ENCODE measurements around the gene OVCA2. TPM values are rescaled to one million over a fixed set of nuclear protein-coding genes. Genes with fewer than 3 reads are reported as not detected.

The OVCA2 gene
- total RNA-seq, 2 experiments from 2014 or later: 43.2 to 45.4 TPM

GRCh38 chr17:2029911-2030778 is 11.7 kb upstream of the OVCA2 start, which contains the start of gene DPH1:
TSS of gene DPH1 (plus strand) at chr17:2030153. CDS start at chr17:2030170, 17 bp downstream.
- DNase-seq: peak; percentile 88
- H3K27me3 Mint-ChIP-seq: peaks cover 31% of the 10 kb centered on the region
- POLR2A ChIA-PET: interaction anchor here (0.5 to 1.5 kb wide), 5 partner anchors 11 to 346 kb away, joined by 3 to 5 read pairs (median 3); partner anchors contain the start of gene TSR1
- CTCF ChIA-PET: interaction anchor here (0.9 to 2.4 kb wide), 3 partner anchors 8 to 215 kb away, joined by 3 to 7 read pairs (median 6); no protein-coding TSS in a partner anchor
- peak within 1 kb of the TSS; percentile 94 for H3K4me3 Mint-ChIP-seq
- no peaks in the 10 kb centered on the region for H3K9me3 Mint-ChIP-seq
- peak within 1 kb of the TSS; percentile 63 for H3K27ac Mint-ChIP-seq
- H3K4me1 Mint-ChIP-seq: peaks cover 25% of the 10 kb centered on the region
- H3K36me3 Mint-ChIP-seq (ENCODE audit: low read depth): no peaks in the 10 kb centered on the region

DNA sequence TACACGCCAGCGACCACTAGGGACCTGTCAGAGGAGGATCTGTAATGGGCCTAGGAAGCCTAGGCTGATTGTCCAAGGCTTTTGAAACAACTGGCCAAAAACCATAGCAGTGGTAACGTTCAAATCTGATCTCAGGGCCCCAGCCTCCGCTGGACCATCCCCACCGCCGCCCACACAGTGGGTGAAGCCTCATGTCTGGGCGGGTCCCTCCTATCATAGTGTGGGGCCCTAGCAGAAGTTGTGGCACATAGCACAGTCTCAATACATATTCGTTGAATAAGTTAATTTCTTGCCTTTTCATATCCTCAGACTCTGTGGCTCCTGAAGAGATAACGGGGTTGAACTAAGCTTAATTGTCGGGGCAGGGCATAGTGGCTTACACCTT is 11.1 kb upstream of the OVCA2 start:
- peak overlapping the region; percentile 94 for H3K4me3 Mint-ChIP-seq
- no peaks in the 10 kb centered on the region for H3K36me3 Mint-ChIP-seq (ENCODE audit: low read depth)
- ChIA-PET CTCF (interaction anchor here (0.5 kb wide), 1 partner anchor 228 kb away, joined by 4 read pairs; no protein-coding TSS in a partner anchor), POLR2A (interaction anchor here (0.5 to 1.7 kb wide), 6 partner anchors 9 to 306 kb away, joined by 3 to 7 read pairs (median 3); partner anchors contain the start of gene TSR1)
- H3K4me1 Mint-ChIP-seq: peaks cover 22% of the 10 kb centered on the region
- H3K27ac Mint-ChIP-seq: peak overlapping the region; percentile 63
- peaks cover 27% of the 10 kb centered on the region for H3K27me3 Mint-ChIP-seq
- H3K9me3 Mint-ChIP-seq: no peaks in the 10 kb centered on the region
- DNase-seq: peak; percentile 60

DNA sequence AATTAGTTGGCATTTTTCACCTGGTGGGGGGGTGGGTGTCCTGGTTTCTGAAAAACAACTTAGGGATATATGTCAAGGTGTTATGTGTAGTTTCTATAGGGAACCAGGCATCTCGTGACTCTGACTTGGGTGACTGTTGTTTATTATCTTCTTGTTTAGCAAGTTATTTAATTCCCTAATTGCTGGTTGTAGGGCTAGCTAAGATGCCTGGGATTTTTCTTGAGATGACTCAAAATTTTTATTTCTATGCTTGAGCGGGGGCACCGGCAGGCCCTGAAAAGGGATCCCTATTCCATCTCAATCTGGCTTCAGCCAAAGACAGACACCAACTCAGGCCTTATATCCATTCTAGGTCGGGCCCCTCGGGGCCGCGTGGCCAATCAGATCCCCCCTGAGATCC is 8.7 kb upstream of the OVCA2 start:
- Mint-ChIP-seq H3K27me3 (peaks cover 7% of the 10 kb centered on the region), H3K36me3 (ENCODE audit: low read depth) (peaks cover 7% of the 10 kb centered on the region), H3K4me3 (no peak overlapping the region), H3K27ac (no peak overlapping the region), H3K4me1 (peaks cover 16% of the 10 kb centered on the region), H3K9me3 (no peaks in the 10 kb centered on the region)
- ChIA-PET CTCF (interaction anchor here (1.6 kb wide), 1 partner anchor 317 kb away, joined by 3 read pairs; no protein-coding TSS in a partner anchor), POLR2A (no interaction called here)
- DNase-seq: no peak

DNA sequence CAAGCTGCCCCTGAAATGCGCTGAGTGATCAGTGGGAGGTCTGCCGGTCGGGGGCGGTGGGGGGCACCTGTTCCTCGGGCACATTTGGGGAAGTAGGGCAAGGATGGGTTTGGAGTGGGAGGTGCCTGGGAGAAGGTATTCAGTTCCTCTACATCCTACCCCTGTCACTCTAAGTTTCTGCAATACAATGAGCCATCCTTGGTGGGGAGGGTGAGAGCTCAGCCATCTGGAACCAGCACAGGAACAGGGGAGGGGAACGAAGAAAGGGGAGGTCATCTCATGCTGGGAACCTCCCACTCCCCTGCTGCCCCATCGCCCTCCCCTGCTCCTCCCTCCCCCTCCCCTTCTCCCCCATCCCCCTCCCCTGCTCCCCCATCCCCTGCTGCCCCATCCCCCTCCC is 7.7 kb upstream of the OVCA2 start:
- H3K36me3 Mint-ChIP-seq (ENCODE audit: low read depth): peaks cover 9% of the 10 kb centered on the region
- CTCF ChIA-PET: no interaction called here
- H3K9me3 Mint-ChIP-seq: no peaks in the 10 kb centered on the region
- no peak overlapping the region for H3K4me3 Mint-ChIP-seq
- H3K27ac Mint-ChIP-seq: no peak overlapping the region
- DNase-seq: no peak
- H3K4me1 Mint-ChIP-seq: peaks cover 16% of the 10 kb centered on the region
- H3K27me3 Mint-ChIP-seq: no peaks in the 10 kb centered on the region
- POLR2A ChIA-PET: no interaction called here

DNA sequence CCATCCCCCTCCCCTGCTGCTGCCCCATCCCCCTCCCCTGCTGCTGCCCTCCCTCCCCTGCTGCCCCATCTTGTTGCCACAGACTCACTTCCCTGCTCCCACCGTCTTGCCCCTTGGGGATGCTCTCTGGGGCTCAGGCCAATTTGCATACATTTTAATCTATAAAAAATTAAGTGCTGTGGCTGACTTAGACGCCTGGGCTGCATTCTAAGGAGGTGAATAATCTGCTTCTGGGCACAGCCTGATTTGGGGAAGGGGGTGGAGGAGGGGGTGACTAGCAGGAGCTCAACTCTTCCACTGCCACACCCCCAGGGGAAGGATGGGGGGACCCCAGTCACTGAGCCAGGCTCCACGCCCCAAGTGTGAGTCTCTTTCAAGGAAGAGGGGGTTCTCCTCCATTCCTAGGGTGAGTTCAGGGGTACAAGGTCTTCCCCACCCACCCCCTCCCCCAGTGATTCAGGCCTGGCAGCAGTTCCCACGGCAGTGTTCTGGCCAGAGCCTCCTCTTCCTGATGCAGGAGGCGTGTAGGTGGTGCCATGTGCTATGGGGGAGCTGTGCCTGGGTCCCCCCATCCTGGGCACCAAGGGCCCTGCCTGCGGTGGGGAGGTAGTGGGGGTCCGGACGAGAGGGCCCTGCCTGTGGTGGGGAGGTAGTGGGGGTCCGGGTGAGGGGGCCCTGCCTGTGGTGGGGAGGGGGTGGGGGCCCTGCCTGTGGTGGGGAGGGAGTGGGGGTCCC is 6.8 kb upstream of the OVCA2 start:
- Mint-ChIP-seq H3K27ac (no peak overlapping the region), H3K36me3 (ENCODE audit: low read depth) (peaks cover 9% of the 10 kb centered on the region), H3K27me3 (no peaks in the 10 kb centered on the region), H3K4me3 (no peak overlapping the region), H3K9me3 (no peaks in the 10 kb centered on the region), H3K4me1 (peaks cover 16% of the 10 kb centered on the region)
- CTCF ChIA-PET: no interaction called here
- POLR2A ChIA-PET: no interaction called here
- DNase-seq: no peak

GRCh38 chr17:2035541-2036488 is 6.0 kb upstream of the OVCA2 start:
- peaks cover 12% of the 10 kb centered on the region for H3K4me1 Mint-ChIP-seq
- ChIA-PET CTCF (no interaction called here), POLR2A (no interaction called here)
- H3K27ac Mint-ChIP-seq: no peak overlapping the region
- no peaks in the 10 kb centered on the region for H3K27me3 Mint-ChIP-seq
- no peak for DNase-seq
- H3K4me3 Mint-ChIP-seq: no peak overlapping the region
- H3K9me3 Mint-ChIP-seq: no peaks in the 10 kb centered on the region
- H3K36me3 Mint-ChIP-seq (ENCODE audit: low read depth): peaks cover 9% of the 10 kb centered on the region

- ChIA-PET POLR2A (interaction anchor here (1.7 kb wide), 1 partner anchor 299 kb away, joined by 4 read pairs; the partner anchor contains the start of gene TSR1), CTCF (interaction anchor here (1.2 kb wide), 1 partner anchor 388 kb away, joined by 4 read pairs; the partner anchor contains the start of gene RILP)
- no peaks in the 10 kb centered on the region for H3K27me3 Mint-ChIP-seq
- H3K36me3 Mint-ChIP-seq (ENCODE audit: low read depth): peaks cover 12% of the 10 kb centered on the region
- no peak overlapping the region for H3K4me3 Mint-ChIP-seq
- H3K4me1 Mint-ChIP-seq: peaks cover 10% of the 10 kb centered on the region
- no peak overlapping the region for H3K27ac Mint-ChIP-seq
- H3K9me3 Mint-ChIP-seq: no peaks in the 10 kb centered on the region
- DNase-seq: no peak
Observed at GRCh38 chr17:2037155-2037554, 4.7 kb upstream of the OVCA2 start.

DNA sequence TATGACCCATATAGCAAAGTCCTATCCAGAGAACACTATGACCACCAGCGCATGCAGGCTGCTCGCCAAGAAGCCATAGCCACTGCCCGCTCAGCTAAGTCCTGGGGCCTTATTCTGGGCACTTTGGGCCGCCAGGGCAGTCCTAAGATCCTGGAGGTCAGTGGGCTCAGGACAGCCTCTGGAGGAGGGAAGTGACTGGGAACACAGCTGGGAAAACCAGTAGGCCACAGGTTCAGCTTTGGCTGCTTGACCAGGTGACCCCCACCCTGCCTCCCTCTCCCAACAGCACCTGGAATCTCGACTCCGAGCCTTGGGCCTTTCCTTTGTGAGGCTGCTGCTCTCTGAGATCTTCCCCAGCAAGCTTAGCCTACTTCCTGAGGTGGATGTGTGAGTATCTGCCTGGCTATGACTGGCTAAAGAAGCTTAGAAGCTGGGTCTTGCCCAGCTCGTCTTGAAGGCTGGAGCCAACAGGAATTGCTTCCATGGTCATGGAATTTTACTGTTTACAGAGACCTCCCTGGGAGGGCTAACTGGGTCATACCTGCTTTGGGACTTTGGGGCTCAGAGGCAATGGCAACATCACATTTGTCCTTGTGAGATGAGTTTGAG is 1.5 kb upstream of the OVCA2 start:
- Mint-ChIP-seq H3K27me3 (no peaks in the 10 kb centered on the region), H3K4me1 (peaks cover 22% of the 10 kb centered on the region), H3K27ac (no peak overlapping the region), H3K36me3 (ENCODE audit: low read depth) (peaks cover 30% of the 10 kb centered on the region), H3K9me3 (no peaks in the 10 kb centered on the region), H3K4me3 (peak overlapping the region; percentile 24)
- no peak for DNase-seq
- ChIA-PET POLR2A (interaction anchor here (0.6 to 3.0 kb wide), 5 partner anchors 9 to 323 kb away, joined by 3 to 10 read pairs (median 5); partner anchors contain the start of gene DPH1), CTCF (interaction anchor here (1.2 kb wide), 1 partner anchor 11 kb away, joined by 3 read pairs; the partner anchor contains the start of gene DPH1)

- H3K36me3 Mint-ChIP-seq (ENCODE audit: low read depth): peaks cover 30% of the 10 kb centered on the region
- H3K27ac Mint-ChIP-seq: no peak overlapping the region
- POLR2A ChIA-PET: interaction anchor here (0.9 to 3.0 kb wide), 5 partner anchors 9 to 324 kb away, joined by 3 to 10 read pairs (median 5); partner anchors contain the start of gene DPH1
- no peaks in the 10 kb centered on the region for H3K27me3 Mint-ChIP-seq
- DNase-seq: no peak
- H3K9me3 Mint-ChIP-seq: no peaks in the 10 kb centered on the region
- CTCF ChIA-PET: interaction anchor here (1.2 kb wide), 1 partner anchor 11 kb away, joined by 3 read pairs; the partner anchor contains the start of gene DPH1
- peak overlapping the region; percentile 97 for H3K4me3 Mint-ChIP-seq
- H3K4me1 Mint-ChIP-seq: peaks cover 22% of the 10 kb centered on the region
Observed at GRCh38 chr17:2040942-2041560, 771 bp upstream of the OVCA2 start.

- Mint-ChIP-seq H3K27me3 (no peaks in the 10 kb centered on the region), H3K9me3 (no peaks in the 10 kb centered on the region), H3K36me3 (ENCODE audit: low read depth) (peaks cover 23% of the 10 kb centered on the region), H3K27ac (peak overlapping the region; percentile 92), H3K4me3 (peak overlapping the region; percentile 97), H3K4me1 (peaks cover 22% of the 10 kb centered on the region)
- ChIA-PET POLR2A (interaction anchor here (1.0 to 3.0 kb wide), 3 partner anchors 18 to 325 kb away, joined by 4 to 10 read pairs (median 4); partner anchors contain the start of gene RTN4RL1), CTCF (no interaction called here)
- no peak for DNase-seq
Observed at GRCh38 chr17:2042390-2042847, 597 bp downstream of the OVCA2 start.

DNA sequence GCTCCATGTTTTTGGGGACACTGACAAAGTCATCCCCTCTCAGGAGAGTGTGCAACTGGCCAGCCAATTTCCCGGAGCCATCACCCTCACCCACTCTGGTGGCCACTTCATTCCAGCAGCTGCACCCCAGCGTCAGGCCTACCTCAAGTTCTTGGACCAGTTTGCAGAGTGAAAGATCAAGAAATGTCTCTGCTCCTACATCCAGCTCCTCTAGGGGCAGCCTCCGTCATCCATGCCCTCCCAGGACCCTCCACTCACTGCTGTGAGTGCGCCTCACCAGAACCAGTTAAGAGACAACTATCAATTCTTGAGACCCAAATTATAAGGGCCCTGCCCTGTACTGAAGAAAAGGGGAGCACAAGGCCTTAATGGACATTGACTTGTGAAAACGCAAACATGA is 1.1 kb downstream of the OVCA2 start:
- ChIA-PET CTCF (no interaction called here), POLR2A (interaction anchor here (1.0 to 1.2 kb wide), 2 partner anchors 18 to 202 kb away, joined by 4 read pairs; partner anchors contain the start of gene RTN4RL1)
- peaks cover under 1% of the 10 kb centered on the region for H3K27me3 Mint-ChIP-seq
- no peak for DNase-seq
- peaks cover 23% of the 10 kb centered on the region for H3K36me3 Mint-ChIP-seq (ENCODE audit: low read depth)
- peak overlapping the region; percentile 92 for H3K27ac Mint-ChIP-seq
- H3K4me3 Mint-ChIP-seq: peak overlapping the region; percentile 97
- H3K9me3 Mint-ChIP-seq: no peaks in the 10 kb centered on the region
- H3K4me1 Mint-ChIP-seq: peaks cover 22% of the 10 kb centered on the region
